Stimulated activated CD4-positive, alpha-beta T cell treated with anti-CD3 and anti-CD28 coated beads, Interleukin-1b, Interleukin-23, amount 100 ng/mL, for 48 hours (primary cell): ENCODE measurements around the gene PPME1.
"Not testable (repeated sequence)": the region's sequence is repeated elsewhere in the genome, so short reads cannot be mapped to it uniquely, and the experiment has no call there.

ENCODE experiments used
- DNase-seq: peaks from one replicate; pipeline ENCODE4 v3.0.0-alpha.2; 2020

PPME1 gene

DNA sequence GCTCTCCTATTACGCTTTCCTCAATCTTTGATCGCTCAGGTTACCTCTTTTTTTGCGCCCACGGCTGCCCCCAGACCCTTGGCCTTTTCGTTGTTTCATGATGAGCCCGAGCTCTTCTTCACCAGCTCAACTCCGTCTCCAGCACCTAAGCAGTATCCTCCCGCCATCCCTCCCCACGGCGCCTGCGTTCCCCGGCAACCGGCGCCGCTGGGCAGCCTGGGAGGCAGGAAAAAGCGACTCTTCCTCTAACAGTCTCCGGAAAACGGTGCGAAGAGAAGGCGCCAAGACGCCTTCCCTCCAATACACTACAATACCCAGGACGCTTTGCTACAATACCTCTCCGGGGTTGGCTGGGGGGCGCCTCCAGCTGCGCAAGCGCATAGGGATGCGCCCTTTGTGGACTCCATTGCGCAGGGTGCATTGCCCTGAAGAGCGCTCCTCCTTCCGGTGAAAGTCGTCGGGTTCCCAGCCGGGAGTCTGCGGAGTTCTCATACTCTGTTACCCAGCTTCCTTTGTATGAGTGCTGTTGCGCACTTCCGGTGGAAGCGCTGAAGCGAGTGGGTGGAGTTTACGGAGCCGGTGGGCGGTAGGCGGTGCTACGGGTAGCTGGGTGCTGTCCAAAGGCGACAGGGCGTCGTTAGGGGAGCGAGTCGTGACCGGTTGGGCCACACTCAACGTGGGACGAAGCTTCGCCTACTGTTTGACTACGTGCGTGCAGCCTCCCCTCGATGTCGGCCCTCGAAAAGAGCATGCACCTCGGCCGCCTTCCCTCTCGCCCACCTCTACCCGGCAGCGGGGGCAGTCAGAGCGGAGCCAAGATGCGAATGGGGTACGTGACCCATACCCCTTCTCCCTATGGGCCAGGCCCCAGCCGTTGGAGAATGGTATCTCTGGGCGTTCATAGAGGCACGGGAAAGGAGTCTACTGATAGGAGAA is at the start of gene PPME1, which contains the start of gene C2CD3:
Gene PPME1 (plus strand): TSS at position 596 of the 936 bp plus-strand sequence. CDS start 133 bp downstream, at position 729.
Gene C2CD3 (minus strand): TSS at position 309 of the 936 bp plus-strand sequence. CDS start 210 bp downstream, at position 99.
- DNase-seq, result peak; percentile 99

GRCh38 chr11:74121804-74122203 is 49.3 kb upstream of the PPME1 start:
- DNase-seq, result no peak

GRCh38 chr11:74123008-74123448 is 48.1 kb upstream of the PPME1 start:
- DNase-seq, result no peak

GRCh38 chr11:74129121-74129520 is 42.0 kb upstream of the PPME1 start:
- DNase-seq, result not testable (repeated sequence)

GRCh38 chr11:74132833-74133232 is 38.3 kb upstream of the PPME1 start:
- no peak for DNase-seq

DNA sequence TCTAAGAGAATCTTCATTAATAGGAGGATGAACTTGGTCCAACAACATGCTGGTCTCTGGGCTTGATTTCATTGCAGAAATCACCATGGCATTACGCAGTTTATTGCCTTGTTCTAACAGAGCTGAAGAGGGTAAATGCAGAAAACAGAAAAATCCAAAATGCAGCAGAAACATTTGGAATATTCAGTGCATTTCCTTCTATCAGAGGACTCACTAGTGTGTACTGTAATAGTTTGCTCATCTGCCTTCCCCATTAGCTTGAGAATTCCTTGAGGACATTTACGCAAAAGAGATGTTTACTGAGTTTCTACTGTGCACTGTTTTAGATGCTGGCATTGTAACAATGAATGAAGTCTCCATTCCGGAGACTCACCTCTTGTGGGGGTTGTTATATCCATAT is 37.7 kb upstream of the PPME1 start:
- DNase-seq, result no peak

DNA sequence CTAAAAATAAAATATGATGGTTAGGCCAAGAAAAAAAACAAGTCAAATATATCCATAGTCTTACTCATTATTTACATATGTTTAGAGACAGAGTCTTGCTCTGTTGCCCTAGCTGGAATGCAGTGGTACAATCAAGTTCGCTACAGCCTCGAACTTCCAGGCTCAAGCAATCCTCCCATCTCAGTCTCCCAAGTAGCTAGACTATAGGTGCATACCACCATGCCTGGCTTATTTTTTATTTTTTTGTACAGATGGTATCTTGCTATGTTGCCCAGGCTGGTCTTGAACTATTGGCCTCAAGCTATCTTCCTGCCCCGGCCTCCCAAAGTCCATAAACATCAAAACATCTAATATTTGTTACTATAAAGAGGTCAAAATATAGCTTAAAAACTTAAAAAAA is 36.4 kb upstream of the PPME1 start:
- DNase-seq, result no peak

DNA sequence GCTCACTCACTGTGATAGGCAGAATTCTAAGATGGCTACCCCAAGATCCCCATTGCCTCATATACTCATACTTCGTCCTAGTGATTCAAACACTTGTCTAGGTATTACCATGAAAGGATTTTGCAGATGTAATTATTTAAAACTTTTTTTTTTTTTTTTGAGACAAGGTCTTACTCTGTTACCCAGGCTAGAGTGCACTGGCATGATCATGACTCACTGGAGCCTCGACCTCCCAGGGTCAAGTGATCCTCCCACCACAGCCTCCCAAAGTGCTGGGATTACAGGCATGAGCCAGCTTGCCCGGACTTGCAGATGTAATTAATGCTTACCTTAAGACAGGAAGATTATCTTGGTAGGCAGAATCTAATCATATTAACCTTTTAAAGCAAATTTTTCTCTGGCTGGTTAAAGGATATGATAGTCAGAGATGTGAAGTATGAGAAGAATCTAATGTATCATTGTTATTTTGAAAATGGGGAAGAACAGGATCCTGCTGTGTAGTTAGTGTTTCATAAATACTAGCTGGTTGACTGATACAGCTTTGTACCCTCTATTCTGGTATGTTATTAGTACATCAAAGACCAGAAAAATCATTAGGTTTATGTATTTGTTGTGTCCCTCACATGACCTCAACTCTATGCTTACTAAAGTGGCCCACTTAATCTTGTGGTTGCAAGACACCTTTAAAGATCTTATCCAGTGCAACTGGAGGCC is 35.8 kb upstream of the PPME1 start:
- no peak for DNase-seq

GRCh38 chr11:74138021-74138420 is 33.1 kb upstream of the PPME1 start:
- no peak for DNase-seq

DNA sequence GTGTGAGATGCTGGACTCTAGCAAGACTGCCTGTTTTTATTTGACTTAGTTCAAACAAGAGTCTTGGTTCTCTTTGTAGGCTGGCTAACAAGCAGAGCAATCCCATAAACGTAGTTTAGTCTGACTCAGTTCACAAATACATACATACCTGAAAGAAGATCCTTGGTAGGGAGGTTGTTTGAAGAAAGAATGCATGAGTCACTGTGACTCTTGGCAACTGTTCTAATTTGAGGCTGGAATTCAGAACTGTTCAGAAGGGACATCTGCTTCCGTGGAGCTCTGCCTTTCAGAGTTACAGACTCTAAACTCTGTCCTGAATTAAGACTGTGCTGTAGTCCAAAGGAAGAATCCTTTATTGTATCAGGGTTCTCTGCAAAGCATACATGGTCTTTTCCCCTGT is 32.5 kb upstream of the PPME1 start:
- DNase-seq, result no peak

- no peak for DNase-seq
These were observed 31.8 kb upstream of the PPME1 start for GRCh38 chr11:74139151-74139918.

GRCh38 chr11:74139919-74140431 is 31.1 kb upstream of the PPME1 start:
- DNase-seq, result not testable (repeated sequence)

DNA sequence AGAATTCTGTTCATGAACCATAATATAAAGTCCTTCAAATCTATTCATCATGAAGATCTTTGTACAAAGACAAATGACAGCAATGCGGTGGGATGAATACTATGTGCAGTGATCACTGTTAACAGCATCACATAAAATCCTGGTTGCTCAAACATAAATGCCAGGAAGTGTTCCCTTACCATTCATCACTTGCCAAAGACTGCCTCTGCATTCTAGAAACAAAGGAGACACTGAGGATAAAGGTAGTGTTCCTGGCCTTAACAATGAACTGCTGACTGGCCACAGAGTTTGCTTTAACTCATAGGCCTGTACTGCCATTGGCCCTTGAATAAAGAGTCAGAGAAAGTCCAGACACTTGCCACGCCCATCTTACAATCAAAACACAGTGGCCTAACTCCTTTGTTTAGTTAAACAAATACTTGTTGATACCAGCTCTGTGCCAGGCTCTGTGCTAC is 29.8 kb upstream of the PPME1 start:
- DNase-seq, result no peak

GRCh38 chr11:74141908-74142307 is 29.2 kb upstream of the PPME1 start:
- no peak for DNase-seq

DNA sequence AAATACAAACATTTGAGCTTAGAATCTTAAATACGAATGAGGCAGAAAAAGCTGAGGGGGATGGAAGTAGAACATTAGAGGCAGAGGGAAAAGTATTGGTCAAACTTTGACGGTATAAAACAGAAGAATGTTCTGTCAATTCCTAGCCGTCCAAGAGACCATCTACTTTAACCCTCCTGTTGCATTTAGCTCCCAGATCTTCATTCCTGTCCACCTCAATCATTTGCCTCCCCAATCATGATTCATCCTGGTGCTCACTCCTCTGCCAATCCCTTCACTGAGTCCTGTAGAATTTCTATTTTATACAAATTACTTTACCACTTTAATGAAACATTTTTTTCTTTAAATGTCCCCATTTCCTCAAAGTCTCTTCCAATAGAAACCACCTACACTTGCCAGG is 28.5 kb upstream of the PPME1 start:
- DNase-seq, result no peak

DNA sequence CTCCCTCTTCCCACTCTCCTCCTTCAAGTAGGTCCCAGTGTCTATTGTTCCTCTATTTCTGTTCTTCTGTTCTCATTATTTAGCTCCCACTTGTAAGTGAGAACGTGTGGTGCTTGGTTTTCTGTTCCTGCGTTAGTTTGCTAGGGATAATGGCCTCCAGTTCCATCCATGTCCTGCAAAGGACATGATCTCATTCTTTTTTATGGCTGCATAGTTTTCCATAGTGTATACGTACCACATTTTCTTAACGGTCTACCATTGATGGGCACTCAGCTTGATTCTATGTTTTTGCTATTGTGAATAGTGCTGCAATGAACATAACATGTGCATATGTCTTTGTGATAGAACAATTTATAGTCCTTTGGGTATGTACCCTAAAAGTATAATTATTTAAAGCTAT is 26.5 kb upstream of the PPME1 start:
- DNase-seq, result no peak

DNA sequence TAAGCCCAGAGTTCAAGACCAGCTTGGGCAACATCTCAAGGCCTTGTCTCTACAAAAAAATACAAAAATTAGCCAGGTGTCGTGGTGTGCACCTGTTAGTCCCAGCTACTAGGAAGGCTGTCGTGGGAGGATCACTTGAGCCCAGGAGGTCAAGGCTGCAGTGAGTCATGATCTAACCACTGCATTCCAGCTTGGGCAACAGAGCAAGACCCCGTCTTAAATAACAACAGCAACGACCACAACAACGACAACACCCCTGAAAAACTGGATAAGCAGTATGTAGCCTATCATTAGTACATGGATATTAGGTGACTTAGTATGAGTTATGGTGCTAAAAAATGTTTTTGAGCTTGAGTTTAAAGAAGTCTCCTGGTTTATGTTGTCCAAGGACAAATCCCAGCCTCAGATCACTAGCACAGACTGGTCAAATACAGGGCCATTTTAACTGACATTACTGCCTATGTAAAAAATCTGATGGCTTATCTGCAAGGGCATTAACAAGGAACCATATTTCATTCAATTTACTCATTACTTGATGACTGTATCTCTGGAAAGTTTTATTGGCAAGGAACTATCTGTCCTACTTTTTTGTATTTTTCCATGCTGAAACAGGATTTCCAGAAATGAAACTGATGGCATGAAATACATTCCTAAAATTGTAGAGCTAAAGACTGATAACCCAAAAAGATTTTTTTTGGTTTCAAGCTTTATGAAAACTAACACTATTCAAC is 23.7 kb upstream of the PPME1 start:
- no peak for DNase-seq

GRCh38 chr11:74153224-74153623 is 17.9 kb upstream of the PPME1 start:
- DNase-seq, result no peak

- DNase-seq, result no peak
These were observed 16.3 kb upstream of the PPME1 start for GRCh38 chr11:74154620-74155281.

DNA sequence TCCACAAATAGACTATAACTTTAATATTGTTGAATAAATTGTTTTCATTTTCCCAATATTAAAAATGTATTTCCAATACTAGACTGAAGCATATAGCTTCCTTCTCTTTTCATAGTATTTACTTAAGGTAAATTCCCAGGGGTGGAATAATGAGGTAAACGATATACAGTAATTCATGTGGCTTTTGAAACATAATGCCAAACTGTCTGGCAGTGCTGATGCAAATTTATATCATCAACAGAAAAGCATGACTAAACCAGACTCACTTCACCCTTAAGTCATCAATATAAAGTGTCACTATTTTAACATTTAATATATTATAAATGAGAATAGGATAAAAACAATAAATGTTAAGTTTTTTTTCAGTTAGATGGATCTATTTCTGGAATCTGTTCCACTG is 13.9 kb upstream of the PPME1 start:
- no peak for DNase-seq

DNA sequence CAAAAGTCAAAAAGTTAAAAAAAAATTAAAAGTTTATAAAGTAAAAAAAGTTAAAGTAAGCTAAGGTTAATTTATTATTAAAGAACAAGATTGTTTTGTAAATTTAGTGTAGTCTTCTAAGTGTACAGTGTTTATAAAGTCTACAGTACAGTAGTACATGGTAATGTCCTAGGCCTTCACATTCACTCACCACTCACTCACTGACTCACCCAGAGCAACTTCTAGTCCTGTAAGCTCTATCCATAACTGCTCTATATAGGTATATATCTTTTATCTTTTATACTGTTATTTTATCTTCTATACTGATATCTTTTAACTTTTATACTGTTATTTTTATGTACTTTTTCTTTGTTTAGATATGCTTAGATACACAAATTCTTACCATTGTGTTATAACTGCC is 11.4 kb upstream of the PPME1 start:
- DNase-seq, result no peak
